Measurements from ENCODE around the gene IFNK.

Gene IFNK

DNA sequence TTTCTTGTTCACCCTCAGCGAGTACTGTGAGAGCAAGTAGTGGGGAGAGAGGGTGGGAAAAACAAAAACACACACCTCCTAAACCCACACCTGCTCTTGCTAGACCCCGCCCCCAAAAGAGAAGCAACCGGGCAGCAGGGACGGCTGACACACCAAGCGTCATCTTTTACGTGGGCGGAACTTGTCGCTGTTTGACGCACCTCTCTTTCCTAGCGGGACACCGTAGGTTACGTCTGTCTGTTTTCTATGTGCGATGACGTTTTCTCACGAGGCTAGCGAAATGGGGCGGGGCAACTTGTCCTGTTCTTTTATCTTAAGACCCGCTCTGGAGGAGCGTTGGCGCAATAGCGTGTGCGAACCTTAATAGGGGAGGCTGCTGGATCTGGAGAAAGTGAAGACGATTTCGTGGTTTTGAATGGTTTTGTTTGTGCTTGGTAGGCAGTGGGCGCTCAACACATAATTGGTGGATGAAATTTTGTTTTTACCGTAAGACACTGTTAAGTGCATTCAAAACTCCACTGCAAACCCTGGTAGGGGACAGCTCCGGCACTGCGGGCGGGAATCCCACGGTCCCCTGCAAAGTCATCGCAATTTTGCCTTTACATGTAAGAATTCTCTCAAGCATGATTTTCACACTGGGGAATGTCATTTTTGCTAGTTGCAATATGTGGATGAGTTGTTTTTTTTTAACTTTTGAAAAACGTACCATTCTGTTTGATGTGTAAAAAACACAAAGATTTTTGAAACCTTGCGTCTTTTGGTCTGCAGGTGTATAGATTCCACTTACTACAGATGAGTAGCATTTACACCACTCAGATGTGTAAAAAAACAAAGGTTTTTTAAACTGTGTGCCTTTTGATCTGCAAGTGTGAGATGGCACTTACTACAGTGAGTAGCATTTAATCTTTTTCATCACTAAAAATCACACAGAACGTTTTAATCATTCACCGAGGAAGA is 49.8 kb downstream of the IFNK start:
- peak; percentile 85 to 90 for DNase-seq
